HepG2 (cell line): Measurements from ENCODE around the gene CEL. TPM values are rescaled to one million over a fixed set of nuclear protein-coding genes. Genes with fewer than 3 reads are reported as not detected.

Experiments used
- ATAC-seq: fragments of 200-7000 bp; cut with Tn5 transposase; 3 replicates; pipeline ENCODE4 v1.9.1; 2020; ENCODE audit warnings: mild to moderate bottlenecking, moderate library complexity
- BruUV-seq: library from RNA; stranded (reverse); fragments of 400-500 nt; replicated peaks from 2 replicates; lab custom pipeline; 2021; lab: Mats Ljungman, UMichigan
- CTCF ChIA-PET: fragments of 300-600 bp; formaldehyde crosslinking; extraction: SDS; loops from one replicate; lab custom pipeline; 2021; ENCODE audit warnings: low total read pairs, inconsistent platforms, low intra/inter-chr PET ratio; lab: Yijun Ruan, JAX
- POLR2A ChIA-PET: fragments of 350-600 bp; sonication (Branson Sonifier 250); formaldehyde crosslinking; loops from one replicate; lab custom pipeline; 2020; ENCODE audit warnings: antibody characterized with exemption, inconsistent platforms; lab: Yijun Ruan, JAX
- DNase-seq: peaks from one replicate; pipeline ENCODE4 v3.0.0-alpha.2; 2015; ENCODE audit warnings: low spot score
- FAIRE-seq: peaks from 3 replicates; lab custom pipeline; 2011; peaks lifted over from hg19 to GRCh38; lab: Jason Lieb, UNC
- H2AFZ ChIP-seq: one replicate; pipeline ENCODE4 v1.6.1; 2011; ENCODE audit warnings: low read length, inconsistent platforms
- H3K27ac ChIP-seq: fragments of 300-600 bp; 3 replicates; pipeline ENCODE4 v1.8.0; 2011; ENCODE audit warnings: mixed run types, mild to moderate bottlenecking, mixed read lengths, low read length, inconsistent platforms; ENCODE audit not compliant: insufficient read depth; ENCODE audit errors: extremely low read length
- H3K27me3 ChIP-seq, 2 experiments: fragments of 200-600 bp in 1 of 2; 2 replicates in 1 of 2; 3 replicates in 1 of 2; pipeline versions ENCODE4 v1.6.0 to v1.8.0; 2011; ENCODE audit warnings: low read length in 2 of 2, mild to moderate bottlenecking in 2 of 2, moderate library complexity in 2 of 2, inconsistent platforms in 1 of 2; ENCODE audit not compliant: insufficient read depth in 2 of 2, control insufficient read depth in 1 of 2
- H3K36me3 ChIP-seq, 2 experiments: fragments of 200-600 bp in 1 of 2; replicated peaks in 1 of 2; 2 replicates in 1 of 2; 3 replicates in 1 of 2; pipeline versions ENCODE4 v1.5.1 to v1.8.0; 2011; ENCODE audit warnings: low read length in 2 of 2, inconsistent platforms in 1 of 2; ENCODE audit not compliant: insufficient read depth in 2 of 2, control insufficient read depth in 1 of 2
- H3K4me1 ChIP-seq: 2 replicates; pipeline ENCODE4 v1.5.1; 2012; ENCODE audit warnings: low read length, inconsistent platforms; ENCODE audit not compliant: insufficient read depth
- H3K4me2 ChIP-seq: 2 replicates; pipeline ENCODE4 v1.6.0; 2011; ENCODE audit warnings: low read depth, low read length, inconsistent platforms
- H3K4me3 ChIP-seq, 3 experiments: fragments of 200-600 bp in 1 of 3; sonication (generic), shearing (Covaris generic) in 1 of 3; replicated peaks in 1 of 3; 2 replicates each; pipeline ENCODE4 v1.5.1; 2011 to 2016; ENCODE audit warnings: low read length in 3 of 3, inconsistent platforms in 2 of 3, low read depth in 2 of 3, mild to moderate bottlenecking in 2 of 3, control low read depth in 1 of 3, mixed read lengths in 1 of 3; ENCODE audit not compliant: insufficient read depth in 1 of 3
- H3K79me2 ChIP-seq: one replicate; pipeline ENCODE4 v1.6.1; 2011; ENCODE audit warnings: low read length, inconsistent platforms; ENCODE audit not compliant: insufficient read depth
- H3K9ac ChIP-seq: 2 replicates; pipeline ENCODE4 v1.6.0; 2011; ENCODE audit warnings: mild to moderate bottlenecking, low read depth, low read length, inconsistent platforms; ENCODE audit not compliant: insufficient read depth
- H3K9me3 ChIP-seq: 2 replicates; pipeline ENCODE4 v1.5.1; 2012; ENCODE audit warnings: mild to moderate bottlenecking, low read length
- H4K20me1 ChIP-seq: 2 replicates; pipeline ENCODE4 v1.6.0; 2011; ENCODE audit warnings: inconsistent platforms, mild to moderate bottlenecking, low read length, moderate library complexity; ENCODE audit not compliant: insufficient read depth
- CBX1 ChIP-seq: IDR thresholded peaks from one replicate; pipeline ENCODE4 v1.6.1; 2016; ENCODE audit warnings: antibody characterized with exemption, low read depth
- HOXA3 ChIP-seq: sonication (generic); formaldehyde crosslinking; IDR thresholded peaks from 2 replicates; pipeline ENCODE4 v1.5.0; 2020; ENCODE audit warnings: missing genetic modification reagents
- JARID2 ChIP-seq: sonication (generic); formaldehyde crosslinking; IDR thresholded peaks from 2 replicates; pipeline ENCODE4 v1.8.1; 2023; ENCODE audit warnings: missing genetic modification reagents, inconsistent platforms; ENCODE audit not compliant: insufficient replicate concordance
- JUN ChIP-seq: sonication (generic); formaldehyde crosslinking; IDR thresholded peaks from 2 replicates; pipeline ENCODE4 v1.4.0; 2020; ENCODE audit warnings: mild to moderate bottlenecking, missing genetic modification reagents
- KMT2B ChIP-seq: IDR thresholded peaks from 2 replicates; pipeline ENCODE4 v1.6.1; 2016; ENCODE audit warnings: missing genetic modification reagents, missing compliant biosample characterization
- NAIF1 ChIP-seq: sonication (generic); formaldehyde crosslinking; IDR thresholded peaks from 2 replicates; pipeline ENCODE4 v1.5.0; 2020; ENCODE audit warnings: mild to moderate bottlenecking, missing genetic modification reagents, borderline replicate concordance
- PAF1 ChIP-seq: IDR thresholded peaks from 2 replicates; pipeline ENCODE4 v1.6.1; 2016; ENCODE audit warnings: missing genetic modification reagents, missing compliant biosample characterization
- POLR2G ChIP-seq: fragments of 200-400 bp; formaldehyde crosslinking; IDR thresholded peaks from 2 replicates; pipeline ENCODE4 v1.6.1; 2018; ENCODE audit warnings: mild to moderate bottlenecking, low read depth, low read length, moderate library complexity
- RFX1 ChIP-seq: fragments of 450-650 bp; IDR thresholded peaks from 2 replicates; pipeline ENCODE4 v1.6.1; 2017
- SIX1 ChIP-seq: sonication (generic); formaldehyde crosslinking; IDR thresholded peaks from 2 replicates; pipeline ENCODE4 v1.4.0; 2020; ENCODE audit warnings: missing genetic modification reagents, borderline replicate concordance
- SKI ChIP-seq: fragments of 450-650 bp; IDR thresholded peaks from one replicate; pipeline ENCODE4 v1.6.1; 2018; ENCODE audit warnings: mild to moderate bottlenecking; ENCODE audit not compliant: partially characterized antibody
- ZFX ChIP-seq: sonication (generic); formaldehyde crosslinking; IDR thresholded peaks from 2 replicates; pipeline ENCODE4 v1.4.0; 2020; ENCODE audit warnings: mild to moderate bottlenecking, low read depth, missing genetic modification reagents, moderate library complexity
- ZNF3 ChIP-seq: IDR thresholded peaks from 2 replicates; pipeline ENCODE4 v1.7.0; 2017; ENCODE audit warnings: inconsistent platforms
- ZNF317 ChIP-seq: sonication (generic); formaldehyde crosslinking; IDR thresholded peaks from 2 replicates; pipeline ENCODE4 v1.5.0; 2020; ENCODE audit warnings: mild to moderate bottlenecking, missing genetic modification reagents
- ZNF367 ChIP-seq: sonication (generic); formaldehyde crosslinking; IDR thresholded peaks from 2 replicates; pipeline ENCODE4 v1.4.0; 2020; ENCODE audit warnings: missing genetic modification reagents, borderline replicate concordance
- ZNF747 ChIP-seq: sonication (generic); formaldehyde crosslinking; IDR thresholded peaks from 2 replicates; pipeline ENCODE4 v1.8.1; 2023; ENCODE audit warnings: missing genetic modification reagents, mild to moderate bottlenecking, borderline replicate concordance
- WGBS: methylation state at CpG from one replicate; pipeline ENCODE4 v1.1.6; 2017; ENCODE audit warnings: low lambda C conversion rate; 5-methylcytosine and 5-hydroxymethylcytosine counted together
- in situ Hi-C: cut with HindIII; loops from 2 replicates; pipeline ENCODE4 v1.10.0; 2017; ENCODE audit warnings: low pct_unique_long_range_greater_than_20kb; ENCODE audit not compliant: extremely low pct_ligation_motif_present
- intact Hi-C: fragments of 100-400 bp; cut with micrococcal nuclease; formaldehyde crosslinking; loops from one replicate; pipeline ENCODE4 v1.10.0; 2022; ENCODE audit not compliant: unreplicated experiment
- polyA plus RNA-seq, 8 experiments: library from polyadenylated mRNA; depleted of rRNA in 3 of 8; stranded (reverse) in 7 of 8; unstranded in 1 of 8; fragments of >200 nt; fragmentation: Illumina TruSeq in 4 of 8; extraction: Trizol in 4 of 8; gene quantifications; 2 replicates each; pipeline versions ENCODE4 v1.2.1 to v1.2.3, GENCODE V29; 2011 to 2016; ENCODE audit warnings: low read depth in 4 of 8, missing spikeins in 1 of 8, mixed read lengths in 1 of 8; ENCODE audit not compliant: insufficient read depth in 1 of 8
- total RNA-seq, 5 experiments: library from RNA; depleted of rRNA; stranded (reverse); fragments of >200 nt; fragmentation: Illumina TruSeq; extraction: Trizol; gene quantifications; 2 replicates each; pipeline ENCODE4 v1.2.3, GENCODE V29; 2016; ENCODE audit warnings: low read depth in 1 of 5
- TF ChIP-seq, protein P1 (sequence below): sonication (generic); formaldehyde crosslinking; IDR thresholded peaks from 2 replicates; pipeline ENCODE4 v1.8.1; 2023; ENCODE audit warnings: mild to moderate bottlenecking, moderate library complexity, missing genetic modification reagents
- TF ChIP-seq, protein P2 (sequence below): IDR thresholded peaks from 2 replicates; pipeline ENCODE4 v1.6.1; 2016; ENCODE audit warnings: missing compliant biosample characterization, missing genetic modification reagents, borderline replicate concordance
- TF ChIP-seq, protein P3 (sequence below): sonication (generic); formaldehyde crosslinking; IDR thresholded peaks from 2 replicates; pipeline ENCODE4 v1.5.0; 2020; ENCODE audit warnings: mild to moderate bottlenecking, missing genetic modification reagents, moderate library complexity
- TF ChIP-seq, protein P4 (sequence below): sonication (generic); formaldehyde crosslinking; IDR thresholded peaks from 2 replicates; pipeline ENCODE4 v1.4.0; 2020; ENCODE audit warnings: missing genetic modification reagents

The CEL gene
- total and polyA plus RNA-seq, 2 of the 13 experiments (the other 11 are each of a cell fraction or from before 2014, with no cell fraction given) = 0.63 to 1.5 TPM

DNA sequence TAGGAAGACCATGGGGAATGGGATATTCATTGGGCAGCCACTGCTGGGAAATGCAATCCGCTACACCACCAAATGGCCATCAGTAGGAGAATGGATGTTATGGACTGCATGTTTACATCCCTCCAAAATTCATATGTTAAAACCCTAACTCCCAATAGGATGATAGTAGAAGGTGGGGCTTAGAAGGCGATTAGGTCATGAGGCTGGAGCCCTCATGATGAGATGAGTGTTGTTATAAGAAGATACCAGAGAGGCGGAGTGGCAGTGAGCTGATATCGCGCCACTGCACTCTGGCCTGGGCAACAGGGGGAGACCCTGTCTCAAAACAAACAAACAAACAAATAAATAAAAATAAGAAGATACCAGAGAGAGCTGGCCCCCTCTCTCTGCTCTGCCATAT is 47.1 kb upstream of the CEL start:
- H4K20me1 ChIP-seq = no peaks in the 10 kb centered on the region
- no peaks in the 10 kb centered on the region for H3K4me1 ChIP-seq
- DNase-seq = no peak
- in situ Hi-C loops = no loop called here
- H3K27me3 ChIP-seq = no peaks in the 10 kb centered on the region; a peak in 1 of 5 replicates
- H3K27ac ChIP-seq = no peak overlapping the region
- BruUV-seq = no TSS peak
- H3K36me3 ChIP-seq = no peaks in the 10 kb centered on the region
- TF ChIP-seq HOXA3 (CRISPR knock-in tag) (no peak), JARID2 (CRISPR knock-in tag) (no peak), ZNF317 (CRISPR knock-in tag) (no peak), ZFX (no peak), NAIF1 (no peak), SKI (no peak), RFX1 (no peak), PAF1 (CRISPR knock-in tag) (no peak), POLR2G (no peak), SIX1 (CRISPR knock-in tag) (no peak), ZNF3 (CRISPR knock-in tag) (no peak), KMT2B (CRISPR knock-in tag) (no peak), JUN (CRISPR knock-in tag) (no peak), CBX1 (no peak), ZNF747 (no peak), ZNF367 (CRISPR knock-in tag) (no peak)
- TF ChIP-seq, protein P1, sequence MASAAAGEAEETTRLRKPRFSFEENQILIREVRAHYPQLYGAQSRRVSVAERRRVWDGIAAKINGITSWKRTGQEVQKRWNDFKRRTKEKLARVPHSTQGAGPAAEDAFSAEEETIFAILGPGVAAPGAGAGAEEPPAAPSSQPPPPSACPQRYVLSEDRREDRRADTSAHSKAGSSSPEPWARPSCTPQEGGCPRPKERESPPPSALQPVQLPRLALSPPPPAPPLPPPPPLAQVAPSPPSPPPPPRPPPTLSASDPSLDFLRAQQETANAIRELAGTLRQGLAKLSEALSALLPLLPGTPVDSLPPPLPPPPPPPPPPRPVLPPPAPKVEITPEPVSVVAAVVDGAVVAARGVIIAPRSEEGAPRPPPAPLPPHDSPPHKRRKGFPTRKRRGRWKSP (CRISPR knock-in tag) = no peak
- TF ChIP-seq, protein P2, sequence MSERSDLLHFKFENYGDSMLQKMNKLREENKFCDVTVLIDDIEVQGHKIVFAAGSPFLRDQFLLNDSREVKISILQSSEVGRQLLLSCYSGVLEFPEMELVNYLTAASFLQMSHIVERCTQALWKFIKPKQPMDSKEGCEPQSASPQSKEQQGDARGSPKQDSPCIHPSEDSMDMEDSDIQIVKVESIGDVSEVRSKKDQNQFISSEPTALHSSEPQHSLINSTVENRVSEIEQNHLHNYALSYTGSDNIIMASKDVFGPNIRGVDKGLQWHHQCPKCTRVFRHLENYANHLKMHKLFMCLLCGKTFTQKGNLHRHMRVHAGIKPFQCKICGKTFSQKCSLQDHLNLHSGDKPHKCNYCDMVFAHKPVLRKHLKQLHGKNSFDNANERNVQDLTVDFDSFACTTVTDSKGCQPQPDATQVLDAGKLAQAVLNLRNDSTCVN (CRISPR knock-in tag) = no peak
- TF ChIP-seq, protein P3, sequence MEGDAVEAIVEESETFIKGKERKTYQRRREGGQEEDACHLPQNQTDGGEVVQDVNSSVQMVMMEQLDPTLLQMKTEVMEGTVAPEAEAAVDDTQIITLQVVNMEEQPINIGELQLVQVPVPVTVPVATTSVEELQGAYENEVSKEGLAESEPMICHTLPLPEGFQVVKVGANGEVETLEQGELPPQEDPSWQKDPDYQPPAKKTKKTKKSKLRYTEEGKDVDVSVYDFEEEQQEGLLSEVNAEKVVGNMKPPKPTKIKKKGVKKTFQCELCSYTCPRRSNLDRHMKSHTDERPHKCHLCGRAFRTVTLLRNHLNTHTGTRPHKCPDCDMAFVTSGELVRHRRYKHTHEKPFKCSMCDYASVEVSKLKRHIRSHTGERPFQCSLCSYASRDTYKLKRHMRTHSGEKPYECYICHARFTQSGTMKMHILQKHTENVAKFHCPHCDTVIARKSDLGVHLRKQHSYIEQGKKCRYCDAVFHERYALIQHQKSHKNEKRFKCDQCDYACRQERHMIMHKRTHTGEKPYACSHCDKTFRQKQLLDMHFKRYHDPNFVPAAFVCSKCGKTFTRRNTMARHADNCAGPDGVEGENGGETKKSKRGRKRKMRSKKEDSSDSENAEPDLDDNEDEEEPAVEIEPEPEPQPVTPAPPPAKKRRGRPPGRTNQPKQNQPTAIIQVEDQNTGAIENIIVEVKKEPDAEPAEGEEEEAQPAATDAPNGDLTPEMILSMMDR (CRISPR knock-in tag) = no peak
- TF ChIP-seq, protein P4, sequence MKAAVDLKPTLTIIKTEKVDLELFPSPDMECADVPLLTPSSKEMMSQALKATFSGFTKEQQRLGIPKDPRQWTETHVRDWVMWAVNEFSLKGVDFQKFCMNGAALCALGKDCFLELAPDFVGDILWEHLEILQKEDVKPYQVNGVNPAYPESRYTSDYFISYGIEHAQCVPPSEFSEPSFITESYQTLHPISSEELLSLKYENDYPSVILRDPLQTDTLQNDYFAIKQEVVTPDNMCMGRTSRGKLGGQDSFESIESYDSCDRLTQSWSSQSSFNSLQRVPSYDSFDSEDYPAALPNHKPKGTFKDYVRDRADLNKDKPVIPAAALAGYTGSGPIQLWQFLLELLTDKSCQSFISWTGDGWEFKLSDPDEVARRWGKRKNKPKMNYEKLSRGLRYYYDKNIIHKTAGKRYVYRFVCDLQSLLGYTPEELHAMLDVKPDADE (CRISPR knock-in tag) = no peak
- TF ChIP-seq, all 625 proteins: peak for 0
- intact Hi-C loops = no loop called here
- Histone ChIP-seq H3K79me2 (no peaks in the 10 kb centered on the region), H3K4me3 (no peak overlapping the region), H3K9ac (no peak overlapping the region), H3K4me2 (no peak overlapping the region), H3K9me3 (no peaks in the 10 kb centered on the region), H2AFZ (no peak overlapping the region)
- POLR2A ChIA-PET = interaction anchor here (1.1 kb wide), 1 partner anchor 16 kb away, joined by 3 read pairs; the partner anchor contains the start of gene GTF3C5
- ATAC-seq = no peak
- CTCF ChIA-PET = no interaction called here
- 47% methylated on average over 5 of the region's 5 CpGs for WGBS
- FAIRE-seq = no peak
